ENCODE measurements around the gene ZBTB7C. TPM values are rescaled to one million over a fixed set of nuclear protein-coding genes. Genes with fewer than 3 reads are reported as not detected.

The ZBTB7C gene
- total and polyA plus RNA-seq, 4 donors, result 0.19 to 1.1 (median 0.45) TPM

DNA sequence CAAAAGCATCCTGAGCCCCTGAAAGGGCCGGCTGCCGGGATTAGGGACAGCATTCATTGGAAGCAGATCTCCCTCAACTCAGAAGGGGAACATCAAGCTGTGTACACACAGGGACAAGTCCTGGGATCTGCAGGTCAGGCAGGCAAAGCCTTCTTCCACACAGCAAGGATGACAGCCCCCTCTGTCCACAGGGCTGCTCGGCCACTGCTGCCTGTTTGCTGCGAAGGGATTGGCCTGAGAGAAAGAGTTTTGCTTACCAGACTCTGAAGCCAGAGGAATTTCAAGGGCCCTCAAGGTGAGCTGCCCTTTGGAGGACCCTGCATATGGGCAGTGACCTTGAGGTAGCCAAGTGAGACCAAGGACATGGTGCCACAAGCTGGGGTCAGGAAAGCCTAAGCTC lies 11.1 kb downstream of the ZBTB7C start:
- H3K27me3 ChIP-seq (ENCODE audit: control insufficient read depth in 4 of 4, insufficient read depth in 4 of 4, low read length in 3 of 4), result no peaks in the 10 kb centered on the region
- no peak for DNase-seq (ENCODE audit: low spot score)
- H3K36me3 ChIP-seq (ENCODE audit: control insufficient read depth in 4 of 4, insufficient read depth in 3 of 4, low read depth in 1 of 4, low read length in 3 of 4), result no peaks in the 10 kb centered on the region
- no peak overlapping the region for H3K9ac ChIP-seq (ENCODE audit: low read depth in 1 of 2, low read length in 2 of 2)
- H3K27ac ChIP-seq (ENCODE audit: low read depth in 1 of 2, low read length in 2 of 2), result no peak overlapping the region
- H3K4me1 ChIP-seq (ENCODE audit: control insufficient read depth in 4 of 4, insufficient read depth in 4 of 4, low read length in 3 of 4), result peaks cover 0 to 4% (median 0%) of the 10 kb centered on the region in 4 donors
- WGBS, result 68% methylated on average over 4 of the region's 4 CpGs
- TF ChIP-seq JUND (IDR thresholded peaks at IDR 0.05), result no peak
- TF ChIP-seq NR2F2 (IDR thresholded peaks at IDR 0.05), result no peak
- TF ChIP-seq, protein P1, sequence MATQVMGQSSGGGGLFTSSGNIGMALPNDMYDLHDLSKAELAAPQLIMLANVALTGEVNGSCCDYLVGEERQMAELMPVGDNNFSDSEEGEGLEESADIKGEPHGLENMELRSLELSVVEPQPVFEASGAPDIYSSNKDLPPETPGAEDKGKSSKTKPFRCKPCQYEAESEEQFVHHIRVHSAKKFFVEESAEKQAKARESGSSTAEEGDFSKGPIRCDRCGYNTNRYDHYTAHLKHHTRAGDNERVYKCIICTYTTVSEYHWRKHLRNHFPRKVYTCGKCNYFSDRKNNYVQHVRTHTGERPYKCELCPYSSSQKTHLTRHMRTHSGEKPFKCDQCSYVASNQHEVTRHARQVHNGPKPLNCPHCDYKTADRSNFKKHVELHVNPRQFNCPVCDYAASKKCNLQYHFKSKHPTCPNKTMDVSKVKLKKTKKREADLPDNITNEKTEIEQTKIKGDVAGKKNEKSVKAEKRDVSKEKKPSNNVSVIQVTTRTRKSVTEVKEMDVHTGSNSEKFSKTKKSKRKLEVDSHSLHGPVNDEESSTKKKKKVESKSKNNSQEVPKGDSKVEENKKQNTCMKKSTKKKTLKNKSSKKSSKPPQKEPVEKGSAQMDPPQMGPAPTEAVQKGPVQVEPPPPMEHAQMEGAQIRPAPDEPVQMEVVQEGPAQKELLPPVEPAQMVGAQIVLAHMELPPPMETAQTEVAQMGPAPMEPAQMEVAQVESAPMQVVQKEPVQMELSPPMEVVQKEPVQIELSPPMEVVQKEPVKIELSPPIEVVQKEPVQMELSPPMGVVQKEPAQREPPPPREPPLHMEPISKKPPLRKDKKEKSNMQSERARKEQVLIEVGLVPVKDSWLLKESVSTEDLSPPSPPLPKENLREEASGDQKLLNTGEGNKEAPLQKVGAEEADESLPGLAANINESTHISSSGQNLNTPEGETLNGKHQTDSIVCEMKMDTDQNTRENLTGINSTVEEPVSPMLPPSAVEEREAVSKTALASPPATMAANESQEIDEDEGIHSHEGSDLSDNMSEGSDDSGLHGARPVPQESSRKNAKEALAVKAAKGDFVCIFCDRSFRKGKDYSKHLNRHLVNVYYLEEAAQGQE (IDR thresholded peaks at IDR 0.05), result no peak
- H3K9me3 ChIP-seq (ENCODE audit: control insufficient read depth in 4 of 4, low read length in 3 of 4), result no peaks in the 10 kb centered on the region
- no peak overlapping the region for H3K4me3 ChIP-seq (ENCODE audit: low read depth in 1 of 3, low read length in 3 of 3)

DNA sequence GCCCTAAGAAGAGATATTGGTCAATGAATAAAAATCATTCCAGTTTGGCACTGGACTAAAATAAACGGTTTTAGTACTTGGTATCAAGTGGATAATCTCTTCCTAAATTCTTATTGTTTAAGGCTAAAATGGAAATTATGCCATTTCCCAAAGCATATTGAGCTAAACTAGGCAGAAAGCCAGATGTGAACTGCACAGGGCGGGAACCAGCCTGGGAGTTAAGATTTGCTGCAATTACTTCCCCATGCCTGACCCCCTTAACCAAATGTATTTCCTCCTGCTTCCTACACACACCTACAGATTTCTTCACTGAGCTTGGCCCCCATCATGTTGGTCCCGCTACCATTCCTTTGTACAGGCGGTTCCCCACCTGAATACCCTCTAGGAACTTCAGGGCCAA lies 12.2 kb downstream of the ZBTB7C start:
- H3K27ac ChIP-seq (ENCODE audit: low read depth in 1 of 2, low read length in 2 of 2), result no peak overlapping the region
- H3K4me1 ChIP-seq (ENCODE audit: control insufficient read depth in 4 of 4, insufficient read depth in 4 of 4, low read length in 3 of 4), result peaks cover 0 to 4% (median under 1%) of the 10 kb centered on the region in 4 donors
- DNase-seq (ENCODE audit: low spot score), result no peak
- H3K27me3 ChIP-seq (ENCODE audit: control insufficient read depth in 4 of 4, insufficient read depth in 4 of 4, low read length in 3 of 4), result no peaks in the 10 kb centered on the region
- TF ChIP-seq YY1 (IDR thresholded peaks at IDR 0.05) (no peak), HNF4A (conservative IDR thresholded peaks at IDR 0.05) (no peak), TAF1 (conservative IDR thresholded peaks at IDR 0.05) (no peak), FOXA1 (IDR thresholded peaks at IDR 0.05) (no peak), EGR1 (IDR thresholded peaks at IDR 0.05; ENCODE audit: low read depth in 2 of 2) (no peak), RAD21 (IDR thresholded peaks at IDR 0.05) (no peak), HNF4G (IDR thresholded peaks at IDR 0.05) (no peak), SP1 (IDR thresholded peaks at IDR 0.05) (no peak), JUND (IDR thresholded peaks at IDR 0.05) (no peak), RXRA (IDR thresholded peaks at IDR 0.05) (no peak), FOXA2 (IDR thresholded peaks at IDR 0.05) (no peak), NR2F2 (IDR thresholded peaks at IDR 0.05) (no peak)
- TF ChIP-seq, protein P2, sequence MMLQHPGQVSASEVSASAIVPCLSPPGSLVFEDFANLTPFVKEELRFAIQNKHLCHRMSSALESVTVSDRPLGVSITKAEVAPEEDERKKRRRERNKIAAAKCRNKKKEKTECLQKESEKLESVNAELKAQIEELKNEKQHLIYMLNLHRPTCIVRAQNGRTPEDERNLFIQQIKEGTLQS (IDR thresholded peaks at IDR 0.05), result no peak
- TF ChIP-seq, protein P3, sequence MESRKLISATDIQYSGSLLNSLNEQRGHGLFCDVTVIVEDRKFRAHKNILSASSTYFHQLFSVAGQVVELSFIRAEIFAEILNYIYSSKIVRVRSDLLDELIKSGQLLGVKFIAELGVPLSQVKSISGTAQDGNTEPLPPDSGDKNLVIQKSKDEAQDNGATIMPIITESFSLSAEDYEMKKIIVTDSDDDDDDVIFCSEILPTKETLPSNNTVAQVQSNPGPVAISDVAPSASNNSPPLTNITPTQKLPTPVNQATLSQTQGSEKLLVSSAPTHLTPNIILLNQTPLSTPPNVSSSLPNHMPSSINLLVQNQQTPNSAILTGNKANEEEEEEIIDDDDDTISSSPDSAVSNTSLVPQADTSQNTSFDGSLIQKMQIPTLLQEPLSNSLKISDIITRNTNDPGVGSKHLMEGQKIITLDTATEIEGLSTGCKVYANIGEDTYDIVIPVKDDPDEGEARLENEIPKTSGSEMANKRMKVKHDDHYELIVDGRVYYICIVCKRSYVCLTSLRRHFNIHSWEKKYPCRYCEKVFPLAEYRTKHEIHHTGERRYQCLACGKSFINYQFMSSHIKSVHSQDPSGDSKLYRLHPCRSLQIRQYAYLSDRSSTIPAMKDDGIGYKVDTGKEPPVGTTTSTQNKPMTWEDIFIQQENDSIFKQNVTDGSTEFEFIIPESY (IDR thresholded peaks at IDR 0.05), result no peak
- TF ChIP-seq, protein P4, sequence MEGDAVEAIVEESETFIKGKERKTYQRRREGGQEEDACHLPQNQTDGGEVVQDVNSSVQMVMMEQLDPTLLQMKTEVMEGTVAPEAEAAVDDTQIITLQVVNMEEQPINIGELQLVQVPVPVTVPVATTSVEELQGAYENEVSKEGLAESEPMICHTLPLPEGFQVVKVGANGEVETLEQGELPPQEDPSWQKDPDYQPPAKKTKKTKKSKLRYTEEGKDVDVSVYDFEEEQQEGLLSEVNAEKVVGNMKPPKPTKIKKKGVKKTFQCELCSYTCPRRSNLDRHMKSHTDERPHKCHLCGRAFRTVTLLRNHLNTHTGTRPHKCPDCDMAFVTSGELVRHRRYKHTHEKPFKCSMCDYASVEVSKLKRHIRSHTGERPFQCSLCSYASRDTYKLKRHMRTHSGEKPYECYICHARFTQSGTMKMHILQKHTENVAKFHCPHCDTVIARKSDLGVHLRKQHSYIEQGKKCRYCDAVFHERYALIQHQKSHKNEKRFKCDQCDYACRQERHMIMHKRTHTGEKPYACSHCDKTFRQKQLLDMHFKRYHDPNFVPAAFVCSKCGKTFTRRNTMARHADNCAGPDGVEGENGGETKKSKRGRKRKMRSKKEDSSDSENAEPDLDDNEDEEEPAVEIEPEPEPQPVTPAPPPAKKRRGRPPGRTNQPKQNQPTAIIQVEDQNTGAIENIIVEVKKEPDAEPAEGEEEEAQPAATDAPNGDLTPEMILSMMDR (IDR thresholded peaks at IDR 0.05; ENCODE audit: low read depth, low read length, missing input control), result no peak
- TF ChIP-seq, protein P5, sequence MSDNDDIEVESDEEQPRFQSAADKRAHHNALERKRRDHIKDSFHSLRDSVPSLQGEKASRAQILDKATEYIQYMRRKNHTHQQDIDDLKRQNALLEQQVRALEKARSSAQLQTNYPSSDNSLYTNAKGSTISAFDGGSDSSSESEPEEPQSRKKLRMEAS (IDR thresholded peaks at IDR 0.05), result no peak
- TF ChIP-seq, protein P1 (IDR thresholded peaks at IDR 0.05), result no peak
- 75% methylated on average over 4 of the region's 4 CpGs for WGBS
- no peaks in the 10 kb centered on the region for H3K9me3 ChIP-seq (ENCODE audit: control insufficient read depth in 4 of 4, low read length in 3 of 4)
- no peak overlapping the region for H3K9ac ChIP-seq (ENCODE audit: low read depth in 1 of 2, low read length in 2 of 2)
- no peaks in the 10 kb centered on the region for H3K36me3 ChIP-seq (ENCODE audit: control insufficient read depth in 4 of 4, insufficient read depth in 3 of 4, low read depth in 1 of 4, low read length in 3 of 4)
- no peak overlapping the region for H3K4me3 ChIP-seq (ENCODE audit: low read depth in 1 of 3, low read length in 3 of 3)

Measured in liver (tissue), 9 donors.